T-helper 22 cell (primary cell): ENCODE results near the gene CPAMD8.
"Not testable (repeated sequence)": the region's sequence is repeated elsewhere in the genome, so short reads cannot be mapped to it uniquely, and the experiment has no call there.

Experiments used
- DNase-seq: peaks from one replicate; pipeline ENCODE4 v3.0.0-alpha.2; 2020; ENCODE audit warnings: low read depth

Gene CPAMD8

DNA sequence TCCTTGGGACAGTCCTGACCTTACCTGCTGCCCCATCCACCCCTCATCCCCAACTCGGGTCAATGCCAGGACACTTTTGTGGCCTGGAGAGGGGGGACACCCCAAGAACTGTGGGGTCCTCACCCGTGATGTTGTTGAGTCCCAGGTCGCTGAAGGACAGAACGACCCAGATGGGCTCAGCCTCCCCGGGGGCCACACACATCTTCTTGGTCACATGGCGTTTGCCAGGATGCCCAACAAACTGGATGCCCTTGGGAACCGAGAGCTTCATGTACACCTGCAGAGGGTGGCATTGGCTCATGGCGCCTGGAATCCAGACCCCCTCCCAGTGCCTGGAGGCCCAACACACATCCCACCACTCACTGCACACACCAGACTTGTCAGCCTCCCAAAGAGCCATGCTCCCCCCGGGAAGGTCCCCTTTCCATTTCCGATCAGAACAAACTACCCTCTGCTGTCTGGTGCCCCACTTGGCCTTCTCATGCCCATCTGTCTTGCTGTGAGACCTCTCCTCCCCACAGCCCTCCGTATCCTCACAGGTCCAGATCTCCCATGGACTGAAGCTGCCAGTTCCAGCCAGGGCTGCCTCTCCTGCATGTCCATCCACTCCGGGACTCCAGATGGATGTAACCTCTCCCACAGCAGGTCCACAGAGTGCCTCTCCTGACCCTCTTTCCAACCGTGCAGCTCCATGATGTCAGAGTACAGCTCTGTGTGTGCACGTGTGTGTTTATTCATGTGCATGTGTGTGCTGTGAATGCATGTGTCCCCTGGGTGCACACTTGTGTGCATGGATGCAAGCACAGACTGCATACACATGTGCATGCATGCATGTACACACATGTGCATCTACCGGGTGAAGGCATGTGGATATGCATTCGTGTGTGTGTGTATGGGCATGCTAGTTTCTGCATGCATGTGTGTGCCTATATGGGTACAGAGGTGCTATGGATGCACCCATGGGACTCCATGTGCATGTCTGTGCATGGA is 79.4 kb downstream of the CPAMD8 start:
- DNase-seq = no peak

DNA sequence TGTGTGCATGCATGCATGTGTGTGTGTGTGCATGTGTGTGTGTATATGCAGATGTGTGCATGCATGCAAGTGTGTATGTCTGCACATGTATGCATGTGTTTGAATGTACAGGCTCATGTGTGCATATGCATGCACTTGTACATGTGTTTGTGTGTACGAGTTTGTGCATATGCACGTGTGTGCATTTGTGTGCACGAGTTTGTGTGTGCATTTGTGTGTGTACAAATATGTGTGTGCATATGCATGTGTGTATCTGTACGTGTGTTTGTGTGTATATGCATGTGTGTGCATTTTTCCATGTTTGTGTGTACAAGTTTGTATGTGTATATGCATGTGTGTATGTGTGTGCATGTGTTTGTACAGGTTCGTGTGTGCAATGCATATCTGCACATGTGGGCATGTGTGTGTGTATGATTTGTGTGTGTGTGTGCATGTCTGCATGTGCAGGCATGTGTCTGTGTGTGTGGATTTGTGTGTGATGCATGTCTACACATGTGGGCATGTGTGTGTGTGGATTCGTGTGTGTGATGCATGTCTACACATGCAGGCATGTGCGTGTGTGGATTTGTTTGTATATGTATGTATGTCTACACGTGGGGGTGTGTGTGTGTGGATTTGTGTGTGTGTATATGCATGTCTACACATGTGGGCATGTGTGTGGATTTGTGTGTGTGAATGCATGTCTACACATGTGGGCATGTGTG is 80.7 kb downstream of the CPAMD8 start:
- no peak for DNase-seq

DNA sequence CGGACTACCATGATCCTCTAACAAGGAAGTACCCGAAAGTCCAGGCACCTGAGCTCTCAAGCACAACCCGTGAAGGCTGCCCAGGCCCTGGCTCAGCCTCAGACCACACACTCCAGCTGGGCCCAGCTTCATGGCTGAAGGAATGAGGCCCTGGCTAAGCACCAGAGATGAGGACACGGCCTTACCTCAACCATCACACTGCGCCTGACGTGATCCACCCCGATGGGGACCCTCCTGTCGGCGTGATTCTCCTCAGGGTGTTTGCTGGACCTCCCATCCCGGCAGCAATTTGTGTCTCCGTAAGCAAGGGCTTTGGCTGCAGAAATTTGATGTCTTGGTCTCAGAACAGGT is 81.3 kb downstream of the CPAMD8 start:
- no peak for DNase-seq

- no peak for DNase-seq
Observed at GRCh38 chr19:16944626-16945363, 81.8 kb downstream of the CPAMD8 start.

DNA sequence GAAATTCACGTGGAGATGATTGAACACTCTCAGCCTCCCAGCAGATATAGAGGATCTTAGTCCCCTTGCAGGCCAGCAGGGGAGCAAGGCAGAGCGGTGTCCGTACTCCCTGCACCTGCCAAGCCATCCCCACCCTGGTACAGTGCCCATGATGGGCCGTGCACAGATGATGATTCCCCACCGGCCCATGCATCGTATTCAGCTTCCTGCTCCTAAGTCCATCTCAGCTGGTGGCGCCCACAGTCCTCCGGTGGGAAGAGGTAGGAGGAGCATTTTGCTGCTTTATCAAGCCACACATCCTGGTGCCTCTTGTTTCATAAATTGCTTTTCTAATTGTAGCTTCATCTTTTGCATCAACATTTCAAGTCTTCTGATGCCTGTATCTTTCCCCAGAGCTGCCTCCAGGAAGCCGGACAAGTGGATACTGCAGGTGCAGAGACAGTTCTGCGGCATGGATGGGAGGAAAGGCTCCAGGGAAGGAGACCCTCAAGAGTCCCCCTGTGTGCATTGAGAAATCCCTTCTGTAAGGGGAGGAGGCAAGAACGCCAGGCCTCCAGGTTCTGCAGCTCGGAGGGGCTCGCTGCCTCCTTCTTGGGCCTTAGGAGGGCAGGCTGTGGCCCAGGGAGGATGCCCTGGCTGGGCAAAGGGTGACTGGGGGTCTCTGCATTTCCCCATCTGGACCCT is 82.5 kb downstream of the CPAMD8 start:
- DNase-seq = no peak

DNA sequence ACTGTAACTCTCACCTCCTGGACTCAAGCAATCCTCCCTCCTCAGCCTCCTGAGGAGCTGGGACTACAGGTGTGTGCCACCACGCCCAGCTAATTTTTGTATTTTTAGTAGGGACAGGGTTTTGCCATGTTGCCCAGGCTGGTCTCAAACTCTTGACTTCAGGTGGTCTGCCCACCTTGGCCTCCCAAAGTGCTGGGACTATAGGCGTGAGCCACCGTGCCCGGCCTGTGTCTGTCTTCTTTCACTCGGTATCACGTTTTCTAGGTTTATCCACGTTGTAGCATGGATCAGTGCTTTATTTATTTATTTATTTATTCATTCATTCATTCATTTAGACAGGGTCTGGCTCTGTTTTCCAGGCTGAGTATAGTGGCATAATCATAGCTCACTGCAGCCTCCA is 83.5 kb downstream of the CPAMD8 start:
- not testable (repeated sequence) for DNase-seq

DNA sequence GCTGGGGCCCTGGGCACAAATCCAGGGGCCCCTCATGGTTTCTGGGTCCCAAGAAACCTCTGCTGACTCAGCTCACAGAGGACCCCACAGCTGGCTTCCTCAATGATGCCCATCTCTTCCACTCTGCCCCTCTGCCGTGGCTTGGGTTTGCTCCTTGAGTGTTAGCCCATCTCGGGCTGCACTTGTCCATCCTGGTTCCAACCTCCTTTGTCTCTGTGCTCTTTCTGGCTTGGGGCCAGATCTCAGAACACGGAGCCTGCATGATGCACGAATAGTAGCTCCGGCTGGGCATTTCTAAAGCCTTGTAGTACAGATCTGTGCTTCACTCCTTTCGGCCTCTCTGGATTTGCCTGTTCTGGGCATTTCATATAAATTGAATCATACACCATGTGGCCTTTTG is 84.0 kb downstream of the CPAMD8 start:
- no peak for DNase-seq

GRCh38 chr19:16940626-16941025 is 86.0 kb downstream of the CPAMD8 start:
- no peak for DNase-seq

- not testable (repeated sequence) for DNase-seq
Observed at GRCh38 chr19:16940063-16940462, 86.5 kb downstream of the CPAMD8 start.

DNA sequence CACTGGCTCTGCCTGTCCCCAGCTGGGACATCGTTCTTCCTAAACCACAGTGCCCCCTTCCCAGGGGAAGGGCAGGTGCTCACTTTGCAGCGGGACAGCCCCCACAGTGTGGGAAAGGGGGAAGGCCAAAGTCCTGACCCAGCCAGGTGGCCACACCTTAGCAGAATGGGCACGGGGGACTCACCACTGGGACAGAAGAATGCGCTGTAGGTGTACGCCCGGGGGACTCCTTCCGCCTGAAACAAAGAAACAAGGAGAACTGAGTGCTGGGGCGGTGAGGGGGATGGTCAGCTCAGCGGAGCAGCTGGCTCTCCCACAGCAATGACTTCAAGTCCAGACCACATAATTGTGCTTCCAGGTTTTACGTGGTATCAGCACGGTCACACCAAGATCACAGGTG is 88.4 kb downstream of the CPAMD8 start:
- DNase-seq = no peak

DNA sequence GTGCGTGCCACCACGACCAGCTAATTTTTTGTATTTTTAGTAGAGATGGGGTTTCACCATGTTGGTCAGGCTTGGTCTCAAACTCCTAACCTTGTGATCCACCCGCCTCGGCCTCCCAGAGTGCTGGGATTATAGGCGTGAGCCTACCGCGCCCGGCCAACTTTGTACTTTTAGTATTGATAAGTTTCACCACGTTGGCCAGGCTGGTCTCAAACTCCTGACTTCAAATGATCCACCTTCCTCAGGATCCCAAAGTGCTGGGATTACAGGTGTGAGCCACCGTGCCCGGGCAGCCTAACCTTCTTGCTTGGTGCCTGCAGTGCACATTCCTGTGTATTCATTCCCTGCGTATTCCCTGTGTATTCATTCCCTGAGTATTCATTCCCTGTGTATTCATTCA is 88.8 kb downstream of the CPAMD8 start:
- not testable (repeated sequence) for DNase-seq

DNA sequence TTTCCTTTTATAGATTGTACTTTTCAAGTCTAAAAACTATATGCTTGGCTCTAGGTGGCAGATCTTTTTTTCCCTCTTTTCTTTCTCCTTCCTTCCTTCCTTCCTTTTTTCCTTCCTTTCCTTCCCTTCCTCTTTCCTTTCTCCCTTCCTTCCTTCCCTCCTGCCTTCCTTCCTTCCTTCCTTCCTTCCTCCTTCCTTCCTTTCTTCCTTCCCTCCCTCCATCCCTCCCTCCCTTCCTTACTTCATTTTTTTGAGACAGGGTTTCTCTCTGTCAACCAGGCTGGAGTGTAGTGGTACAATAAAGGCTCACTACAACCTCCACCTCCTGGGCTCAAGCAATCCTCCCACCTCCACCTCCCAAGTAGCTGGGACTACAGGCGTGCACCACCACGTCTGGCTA is 89.7 kb downstream of the CPAMD8 start:
- DNase-seq = no peak

GRCh38 chr19:16934489-16934888 is 92.1 kb downstream of the CPAMD8 start:
- no peak for DNase-seq

- no peak for DNase-seq
Observed at GRCh38 chr19:16931306-16931705, 95.3 kb downstream of the CPAMD8 start.

- DNase-seq = no peak
Observed at GRCh38 chr19:16930753-16931152, 95.9 kb downstream of the CPAMD8 start.

GRCh38 chr19:16928916-16929315 is 97.7 kb downstream of the CPAMD8 start:
- DNase-seq = no peak

GRCh38 chr19:16928351-16928750 is 98.3 kb downstream of the CPAMD8 start:
- no peak for DNase-seq

DNA sequence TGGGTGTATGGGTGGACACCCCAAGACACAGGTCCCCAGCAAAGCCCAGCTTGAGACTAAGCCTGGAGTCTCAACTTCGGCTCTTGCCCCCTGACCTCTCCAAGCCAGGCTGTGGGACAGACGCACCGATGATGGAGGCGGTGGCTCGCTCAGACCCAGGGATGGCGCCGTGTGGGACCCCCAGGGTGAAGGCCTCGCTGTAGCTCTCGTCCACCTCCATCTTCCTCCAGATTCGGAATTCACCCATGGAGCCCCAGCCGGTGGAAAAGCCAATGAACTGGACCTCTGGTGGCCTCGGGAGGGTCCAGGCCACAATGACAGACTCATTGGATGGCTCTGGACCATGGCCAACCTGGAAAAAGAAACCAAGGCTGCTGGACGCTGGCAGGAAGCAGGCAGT is 98.7 kb downstream of the CPAMD8 start:
- no peak for DNase-seq

GRCh38 chr19:16922949-16923348 is 103.7 kb downstream of the CPAMD8 start:
- DNase-seq = no peak

DNA sequence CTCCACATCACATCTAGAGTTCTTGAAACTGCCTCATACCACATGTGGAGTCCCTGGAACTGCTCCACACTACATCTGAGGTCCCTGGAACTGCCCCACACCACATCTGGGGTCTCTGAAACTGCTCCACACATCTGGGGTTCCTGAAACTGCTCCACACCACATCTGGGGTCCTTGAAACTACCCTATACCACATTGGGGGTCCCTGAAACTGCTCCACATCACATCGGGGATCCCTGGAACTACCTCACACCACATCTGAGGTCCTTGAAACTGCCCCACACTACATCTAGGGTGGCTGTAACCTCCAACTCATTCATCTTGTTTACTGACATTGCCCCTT is 104.0 kb downstream of the CPAMD8 start:
- DNase-seq = no peak

DNA sequence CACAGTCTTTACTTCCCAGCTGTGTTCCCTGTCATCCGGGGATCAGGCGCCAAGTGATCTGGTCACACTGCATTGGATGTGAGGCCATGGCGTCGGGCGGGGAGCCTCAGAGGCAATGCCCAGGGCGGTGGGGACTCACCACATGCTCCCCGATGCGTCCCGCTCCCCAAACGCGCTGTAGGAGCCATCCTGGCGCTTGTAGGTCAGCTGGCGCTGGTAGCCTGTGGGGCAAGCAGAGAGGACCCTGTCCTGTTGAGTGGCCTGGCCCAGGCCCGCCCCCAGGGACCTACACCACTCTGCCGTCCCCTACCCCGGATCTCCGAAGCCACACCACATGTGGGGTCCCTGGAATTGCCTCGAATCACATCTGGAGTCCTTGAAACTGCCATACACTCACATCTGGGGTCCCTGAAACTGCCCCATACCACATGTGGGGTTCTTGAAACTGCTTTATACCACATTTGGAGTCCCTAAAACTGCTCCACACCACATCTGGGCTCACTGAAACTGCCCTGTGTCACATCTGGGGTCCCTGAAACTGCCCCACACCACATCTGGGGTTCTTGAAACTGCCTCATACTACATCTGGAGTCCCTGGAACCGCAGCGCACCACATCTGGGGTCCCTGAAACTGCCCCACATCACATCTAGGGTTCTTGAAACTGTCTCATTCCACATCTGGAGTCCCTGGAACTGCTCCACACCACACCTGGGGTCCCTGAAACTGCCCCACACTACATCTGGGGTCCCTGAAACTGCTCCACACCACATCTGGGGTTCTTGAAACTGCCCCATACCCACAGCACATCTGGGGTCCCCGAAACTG is 104.6 kb downstream of the CPAMD8 start:
- no peak for DNase-seq
